Measurements from ENCODE around the gene SIL1.

GRCh38 chr5:139017624-139018023 is 180.5 kb downstream of the SIL1 start:
- no peak for TF ChIP-seq GABPA (IDR thresholded peaks at IDR 0.05; ENCODE audit: borderline replicate concordance, insufficient read depth, low read length)
- no peak for TF ChIP-seq ATF2 (IDR thresholded peaks at IDR 0.05; ENCODE audit: low read length)
- no peak for TF ChIP-seq RNF2 (IDR thresholded peaks at IDR 0.05; ENCODE audit: borderline replicate concordance, low read depth, low read length, missing control alignments, poor library complexity, severe bottlenecking)
- TF ChIP-seq POLR2AphosphoS5 (IDR thresholded peaks at IDR 0.05; ENCODE audit: low read depth, low read length): no peak
- no peak for TF ChIP-seq SP1 (IDR thresholded peaks at IDR 0.05; ENCODE audit: low read depth, low read length)
- TF ChIP-seq CTCF (IDR thresholded peaks at IDR 0.05; ENCODE audit: control extremely low read depth in 1 of 3, insufficient read depth in 1 of 3, low read depth in 1 of 3, low read length in 3 of 3): no peak
- no peak for TF ChIP-seq SIX5 (IDR thresholded peaks at IDR 0.05; ENCODE audit: low read depth, low read length)
- TF ChIP-seq HDAC2 (IDR thresholded peaks at IDR 0.05; ENCODE audit: borderline replicate concordance in 1 of 2, low read depth in 2 of 2, low read length in 2 of 2): no peak
